GM18861 (cell line): ENCODE measurements around the gene SLC16A10.
"Not testable (repeated sequence)": the region's sequence is repeated elsewhere in the genome, so short reads cannot be mapped to it uniquely, and the experiment has no call there.

Source experiments
- ATAC-seq: cut with Tn5 transposase; IDR thresholded peaks from one replicate; pipeline ENCODE4 v1.9.1; 2021; ENCODE audit not compliant: unreplicated experiment

The SLC16A10 gene

GRCh38 chr6:111129013-111129412 lies 41.7 kb downstream of the SLC16A10 start:
- ATAC-seq, result no peak

- not testable (repeated sequence) for ATAC-seq
Observed at GRCh38 chr6:111131018-111131417, 43.7 kb downstream of the SLC16A10 start.

GRCh38 chr6:111132669-111133068 lies 45.4 kb downstream of the SLC16A10 start:
- ATAC-seq, result not testable (repeated sequence)

GRCh38 chr6:111134236-111134869 lies 47.0 kb downstream of the SLC16A10 start:
- ATAC-seq, result not testable (repeated sequence)

- not testable (repeated sequence) for ATAC-seq
Observed at GRCh38 chr6:111137489-111138093, 50.3 kb downstream of the SLC16A10 start.

- no peak for ATAC-seq
Observed at GRCh38 chr6:111147440-111147839, 60.1 kb downstream of the SLC16A10 start.

GRCh38 chr6:111148110-111148509 lies 60.8 kb downstream of the SLC16A10 start:
- no peak for ATAC-seq

GRCh38 chr6:111150577-111150976 lies 63.3 kb downstream of the SLC16A10 start:
- no peak for ATAC-seq

GRCh38 chr6:111154981-111155380 lies 67.7 kb downstream of the SLC16A10 start:
- ATAC-seq, result no peak

- no peak for ATAC-seq
Observed at GRCh38 chr6:111157412-111157811, 70.1 kb downstream of the SLC16A10 start.

GRCh38 chr6:111159633-111160032 lies 72.3 kb downstream of the SLC16A10 start:
- ATAC-seq, result no peak

- no peak for ATAC-seq
Observed at GRCh38 chr6:111161650-111162049, 74.3 kb downstream of the SLC16A10 start.

- ATAC-seq, result no peak
Observed at GRCh38 chr6:111162504-111162903, 75.2 kb downstream of the SLC16A10 start.

- ATAC-seq, result peak; percentile 82
Observed at GRCh38 chr6:111171577-111172400, 84.5 kb downstream of the SLC16A10 start.

GRCh38 chr6:111172563-111172962 lies 85.3 kb downstream of the SLC16A10 start:
- no peak for ATAC-seq

- no peak for ATAC-seq
Observed at GRCh38 chr6:111173341-111173740, 86.0 kb downstream of the SLC16A10 start.

GRCh38 chr6:111173946-111174345 lies 86.6 kb downstream of the SLC16A10 start:
- no peak for ATAC-seq

GRCh38 chr6:111175109-111175508 lies 87.8 kb downstream of the SLC16A10 start:
- ATAC-seq, result no peak

GRCh38 chr6:111176038-111176759 lies 88.9 kb downstream of the SLC16A10 start:
- no peak for ATAC-seq

- no peak for ATAC-seq
Observed at GRCh38 chr6:111176760-111177099, 89.4 kb downstream of the SLC16A10 start.

- no peak for ATAC-seq
Observed at GRCh38 chr6:111177131-111177530, 89.8 kb downstream of the SLC16A10 start.
